Muscle layer of colon (tissue), 2 donors: ENCODE measurements around the gene PPA1.
"Not testable (repeated sequence)": the region's sequence is repeated elsewhere in the genome, so short reads cannot be mapped to it uniquely, and the experiment has no call there.

Experiments used
- H3K27ac ChIP-seq: one replicate; pipeline ENCODE4 v1.7.0; 2013; ENCODE audit warnings: low read depth, mild to moderate bottlenecking, low read length, moderate library complexity
- H3K27me3 ChIP-seq, 2 donors: one replicate each; pipeline ENCODE4 v1.7.0; 2013; ENCODE audit warnings: low read length in 2 of 2, mild to moderate bottlenecking in 2 of 2; ENCODE audit not compliant: insufficient read depth in 2 of 2, control insufficient read depth in 1 of 2
- H3K36me3 ChIP-seq: one replicate; pipeline ENCODE4 v1.7.0; 2013; ENCODE audit warnings: mild to moderate bottlenecking, low read length; ENCODE audit not compliant: insufficient read depth
- H3K4me1 ChIP-seq: one replicate; pipeline ENCODE4 v1.7.0; 2013; ENCODE audit warnings: mild to moderate bottlenecking, low read length; ENCODE audit not compliant: insufficient read depth
- H3K4me3 ChIP-seq, 2 donors: one replicate each; pipeline ENCODE4 v1.7.0; 2013; ENCODE audit warnings: low read length in 2 of 2, low read depth in 1 of 2, mild to moderate bottlenecking in 1 of 2, moderate library complexity in 1 of 2
- H3K9ac ChIP-seq: one replicate; pipeline ENCODE4 v1.7.0; 2013; ENCODE audit warnings: low read length
- H3K9me3 ChIP-seq: one replicate; pipeline ENCODE4 v1.7.0; 2013; ENCODE audit warnings: mild to moderate bottlenecking, low read length
- donor health status: abdominal sarcoma.
- donor health status: Adenocarcinoma of cecum.

The PPA1 gene

GRCh38 chr10:70267161-70267933 lies 34.1 kb upstream of the PPA1 start:
- Histone ChIP-seq H3K27me3 (no peaks in the 10 kb centered on the region), H3K27ac (no peak overlapping the region), H3K9me3 (no peaks in the 10 kb centered on the region), H3K4me3 (no peak overlapping the region), H3K4me1 (no peaks in the 10 kb centered on the region), H3K36me3 (no peaks in the 10 kb centered on the region), H3K9ac (no peak overlapping the region)

GRCh38 chr10:70266701-70267100 lies 33.5 kb upstream of the PPA1 start:
- no peaks in the 10 kb centered on the region for H3K27me3 ChIP-seq
- H3K4me1 ChIP-seq: no peaks in the 10 kb centered on the region
- no peak overlapping the region for H3K27ac ChIP-seq
- no peaks in the 10 kb centered on the region for H3K9me3 ChIP-seq
- no peak overlapping the region for H3K9ac ChIP-seq
- no peak overlapping the region for H3K4me3 ChIP-seq
- H3K36me3 ChIP-seq: no peaks in the 10 kb centered on the region

GRCh38 chr10:70266056-70266455 lies 32.8 kb upstream of the PPA1 start:
- no peaks in the 10 kb centered on the region for H3K4me1 ChIP-seq
- no peak overlapping the region for H3K27ac ChIP-seq
- no peak overlapping the region for H3K4me3 ChIP-seq
- no peak overlapping the region for H3K9ac ChIP-seq
- H3K27me3 ChIP-seq: no peaks in the 10 kb centered on the region
- H3K9me3 ChIP-seq: no peaks in the 10 kb centered on the region
- H3K36me3 ChIP-seq: no peaks in the 10 kb centered on the region

GRCh38 chr10:70265032-70265689 lies 31.9 kb upstream of the PPA1 start:
- Histone ChIP-seq H3K36me3 (no peaks in the 10 kb centered on the region), H3K4me1 (no peaks in the 10 kb centered on the region), H3K4me3 (no peak overlapping the region), H3K9me3 (no peaks in the 10 kb centered on the region), H3K9ac (no peak overlapping the region), H3K27ac (no peak overlapping the region), H3K27me3 (peaks cover 0 to 3% of the 10 kb centered on the region in 2 donors)

DNA sequence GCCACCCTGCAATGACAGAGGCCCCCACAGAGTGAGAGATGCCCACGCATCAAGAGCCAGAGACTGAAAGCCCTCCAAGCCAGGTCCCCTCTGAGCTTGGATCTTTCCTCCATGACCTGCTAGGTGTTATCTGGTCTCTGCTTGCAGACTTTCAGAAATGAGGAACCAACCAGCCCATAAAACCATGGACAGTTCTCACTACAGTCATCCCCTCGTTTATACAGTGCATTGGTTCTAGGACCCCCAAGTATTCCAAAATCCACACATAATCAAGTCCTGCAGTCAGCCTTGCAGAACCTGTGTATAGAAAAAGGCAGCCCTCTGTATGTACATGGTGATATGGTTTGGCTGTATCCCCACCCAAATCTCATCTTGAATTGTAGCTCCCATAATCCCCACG lies 27.5 kb upstream of the PPA1 start:
- H3K4me3 ChIP-seq: no peak overlapping the region
- peaks cover 0 to 16% of the 10 kb centered on the region in 2 donors for H3K27me3 ChIP-seq
- no peaks in the 10 kb centered on the region for H3K36me3 ChIP-seq
- no peaks in the 10 kb centered on the region for H3K9me3 ChIP-seq
- no peak overlapping the region for H3K9ac ChIP-seq
- H3K27ac ChIP-seq: no peak overlapping the region
- H3K4me1 ChIP-seq: no peaks in the 10 kb centered on the region

- no peaks in the 10 kb centered on the region for H3K36me3 ChIP-seq
- peaks cover 0 to 20% of the 10 kb centered on the region in 2 donors for H3K27me3 ChIP-seq
- no peaks in the 10 kb centered on the region for H3K4me1 ChIP-seq
- no peaks in the 10 kb centered on the region for H3K9me3 ChIP-seq
- no peak overlapping the region for H3K4me3 ChIP-seq
- no peak overlapping the region for H3K27ac ChIP-seq
- H3K9ac ChIP-seq: no peak overlapping the region
These were observed 27.0 kb upstream of the PPA1 start for GRCh38 chr10:70260259-70260658.

- no peaks in the 10 kb centered on the region for H3K4me1 ChIP-seq
- H3K27ac ChIP-seq: no peak overlapping the region
- H3K36me3 ChIP-seq: no peaks in the 10 kb centered on the region
- peaks cover 14 to 36% of the 10 kb centered on the region in 2 donors for H3K27me3 ChIP-seq
- H3K9me3 ChIP-seq: no peaks in the 10 kb centered on the region
- H3K4me3 ChIP-seq: no peak overlapping the region
- no peak overlapping the region for H3K9ac ChIP-seq
These were observed 25.0 kb upstream of the PPA1 start for GRCh38 chr10:70258216-70258615.

DNA sequence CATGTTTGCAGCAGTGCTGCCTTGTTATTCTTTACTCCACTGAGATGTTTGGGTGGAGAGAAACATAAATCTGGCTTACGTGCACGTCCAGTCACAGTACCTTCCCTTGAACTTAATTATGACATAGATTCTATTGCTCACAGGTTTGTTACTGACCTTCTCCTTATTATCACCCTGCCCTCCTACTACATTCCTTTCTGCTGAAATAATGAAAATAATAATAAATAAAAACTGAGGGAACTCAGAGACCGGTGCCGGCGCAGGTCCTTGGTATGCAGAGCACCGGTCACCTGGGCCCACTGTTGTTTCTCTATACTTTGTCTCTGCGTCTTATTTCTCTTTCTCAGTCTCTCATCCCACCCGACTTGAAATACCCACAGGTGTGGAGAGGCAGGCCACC lies 24.6 kb upstream of the PPA1 start:
- not testable (repeated sequence) for H3K4me1 ChIP-seq

DNA sequence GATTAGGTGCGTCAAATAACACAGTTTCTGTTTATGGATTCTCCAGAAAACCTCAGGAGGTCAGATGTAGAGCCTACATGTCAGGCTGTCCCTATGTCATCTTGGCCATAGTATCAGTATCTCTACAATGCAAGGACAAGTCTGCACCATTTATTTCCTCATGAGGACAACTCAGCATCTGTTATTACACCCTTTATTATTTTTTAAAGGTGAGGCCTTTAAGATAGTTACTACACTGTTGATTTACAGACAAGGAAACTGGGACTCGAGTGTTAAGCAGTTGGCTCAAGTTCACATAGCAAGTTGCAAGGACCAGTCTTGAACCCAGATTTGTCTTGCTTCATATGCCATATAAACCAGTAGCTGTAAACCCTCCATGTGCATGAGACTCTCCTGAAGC lies 23.2 kb upstream of the PPA1 start:
- Histone ChIP-seq H3K4me3 (no peak overlapping the region), H3K9me3 (no peaks in the 10 kb centered on the region), H3K9ac (no peak overlapping the region), H3K27me3 (peaks cover 14 to 36% of the 10 kb centered on the region in 2 donors), H3K27ac (no peak overlapping the region), H3K36me3 (no peaks in the 10 kb centered on the region), H3K4me1 (no peaks in the 10 kb centered on the region)

More for the DNA sequence above, 24.6 kb upstream of the PPA1 start:
- H3K9ac ChIP-seq, H3K36me3 ChIP-seq, H3K4me3 ChIP-seq, H3K27ac ChIP-seq, H3K9me3 ChIP-seq: not testable (repeated sequence)
- H3K27me3 ChIP-seq: peaks cover 14 to 36% of the 10 kb centered on the region in 2 donors

DNA sequence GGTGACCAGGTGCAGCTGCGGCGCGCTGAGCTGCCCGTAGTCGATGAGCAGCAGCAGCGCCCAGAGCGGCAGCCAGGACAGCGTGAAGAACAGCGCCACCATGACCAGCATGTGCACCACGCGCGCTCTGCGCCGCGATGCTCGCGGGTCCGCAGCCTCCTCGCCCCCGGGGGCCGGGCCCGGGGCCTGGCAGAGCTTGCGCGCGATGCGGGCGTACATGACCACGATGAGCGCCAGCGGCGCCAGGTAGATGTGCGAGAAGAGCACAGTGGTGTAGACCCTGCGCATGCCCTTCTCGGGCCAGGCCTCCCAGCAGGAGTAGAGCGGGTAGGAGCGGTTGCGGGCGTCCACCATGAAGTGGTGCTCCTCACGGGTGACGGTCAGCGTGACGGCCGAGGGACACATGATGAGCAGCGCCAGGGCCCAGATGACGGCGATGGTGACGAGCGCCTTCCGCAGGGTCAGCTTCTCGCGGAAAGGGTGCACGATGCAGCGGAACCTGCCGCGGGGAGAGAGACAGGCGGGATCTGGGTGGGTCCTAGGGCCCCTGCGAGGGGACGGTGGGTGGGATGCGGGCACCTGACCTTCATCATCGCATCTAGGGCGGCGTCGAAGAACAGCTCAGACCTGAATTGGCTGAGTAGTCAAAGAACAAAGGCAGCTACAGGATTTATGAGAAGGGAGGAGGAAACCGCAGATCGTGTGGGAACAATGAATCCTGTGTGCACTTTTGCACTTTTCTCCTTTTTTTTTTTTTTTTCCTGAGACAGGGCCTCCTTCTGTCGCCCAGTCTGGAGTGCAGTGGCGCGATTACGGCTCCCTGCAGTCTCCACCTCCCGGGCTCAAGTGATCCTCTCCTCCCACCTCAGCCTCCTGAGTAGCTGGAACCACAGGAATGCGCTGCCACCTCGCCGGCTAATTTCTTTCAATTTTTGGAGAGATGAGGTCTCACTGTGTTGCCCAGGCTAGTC lies 22.4 kb upstream of the PPA1 start:
- Histone ChIP-seq H3K27ac (no peak overlapping the region), H3K9ac (no peak overlapping the region), H3K9me3 (no peaks in the 10 kb centered on the region), H3K36me3 (no peaks in the 10 kb centered on the region), H3K27me3 (peaks cover 14 to 36% of the 10 kb centered on the region in 2 donors), H3K4me3 (peak overlapping the region in 1 of 2 donors; percentile 20), H3K4me1 (no peaks in the 10 kb centered on the region)

DNA sequence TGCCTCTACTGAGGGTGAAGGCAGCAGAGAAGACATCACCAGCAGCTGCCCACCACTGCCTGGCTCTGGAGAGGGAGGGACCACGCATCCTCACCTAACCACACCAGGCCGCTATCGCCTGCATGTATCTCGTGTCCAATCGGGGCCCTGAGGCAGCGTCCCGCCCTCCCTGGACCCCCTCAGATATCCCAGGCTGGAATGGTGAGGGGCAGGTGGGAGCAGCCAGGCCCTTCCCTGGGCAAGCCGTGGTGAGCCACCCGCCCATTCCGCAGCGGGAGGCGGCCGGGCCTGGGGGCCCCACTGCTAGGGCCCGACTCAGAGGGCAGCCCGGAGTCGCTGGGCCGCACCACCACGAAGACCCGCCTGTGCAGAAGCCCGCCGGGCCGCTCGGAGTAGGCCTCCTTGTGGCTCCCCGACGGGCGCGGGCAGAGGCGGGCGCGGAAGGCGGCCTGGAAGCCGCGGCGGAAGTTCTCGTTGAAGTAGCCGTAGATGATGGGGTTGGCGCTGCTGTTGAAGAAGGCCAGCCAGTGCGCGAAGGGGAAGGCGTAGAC lies 21.6 kb upstream of the PPA1 start:
- Histone ChIP-seq H3K27ac (no peak overlapping the region), H3K9me3 (no peaks in the 10 kb centered on the region), H3K27me3 (peaks cover 14 to 30% of the 10 kb centered on the region in 2 donors), H3K9ac (no peak overlapping the region), H3K4me1 (no peaks in the 10 kb centered on the region), H3K4me3 (peak overlapping the region in 1 of 2 donors; percentile 20), H3K36me3 (no peaks in the 10 kb centered on the region)
